Measurements from ENCODE around the gene ID3.
A peak's percentile ranks its signal among the peaks of the same experiment; 100 is the strongest.

The ID3 gene

GRCh38 chr1:23559985-23560741, 862 bp upstream of the ID3 start:
- no peak for TF ChIP-seq CTCF (IDR thresholded peaks at IDR 0.05; ENCODE audit: low read depth, low read length)
- peak overlapping the region; percentile 100 for H3K4me3 ChIP-seq (ENCODE audit: low read depth, low read length)
- no peak for DNase-seq (ENCODE audit: low read depth, low spot score)
- in situ Hi-C loops (cut with HindIII; ENCODE audit: low sequenced_read_pairs) = no loop called here

GRCh38 chr1:23558872-23559135, 497 bp downstream of the ID3 start:
- DNase-seq (ENCODE audit: low read depth, low spot score) = no peak
- in situ Hi-C loops (cut with HindIII; ENCODE audit: low sequenced_read_pairs) = no loop called here
- no peak for TF ChIP-seq CTCF (IDR thresholded peaks at IDR 0.05; ENCODE audit: low read depth, low read length)

DNA sequence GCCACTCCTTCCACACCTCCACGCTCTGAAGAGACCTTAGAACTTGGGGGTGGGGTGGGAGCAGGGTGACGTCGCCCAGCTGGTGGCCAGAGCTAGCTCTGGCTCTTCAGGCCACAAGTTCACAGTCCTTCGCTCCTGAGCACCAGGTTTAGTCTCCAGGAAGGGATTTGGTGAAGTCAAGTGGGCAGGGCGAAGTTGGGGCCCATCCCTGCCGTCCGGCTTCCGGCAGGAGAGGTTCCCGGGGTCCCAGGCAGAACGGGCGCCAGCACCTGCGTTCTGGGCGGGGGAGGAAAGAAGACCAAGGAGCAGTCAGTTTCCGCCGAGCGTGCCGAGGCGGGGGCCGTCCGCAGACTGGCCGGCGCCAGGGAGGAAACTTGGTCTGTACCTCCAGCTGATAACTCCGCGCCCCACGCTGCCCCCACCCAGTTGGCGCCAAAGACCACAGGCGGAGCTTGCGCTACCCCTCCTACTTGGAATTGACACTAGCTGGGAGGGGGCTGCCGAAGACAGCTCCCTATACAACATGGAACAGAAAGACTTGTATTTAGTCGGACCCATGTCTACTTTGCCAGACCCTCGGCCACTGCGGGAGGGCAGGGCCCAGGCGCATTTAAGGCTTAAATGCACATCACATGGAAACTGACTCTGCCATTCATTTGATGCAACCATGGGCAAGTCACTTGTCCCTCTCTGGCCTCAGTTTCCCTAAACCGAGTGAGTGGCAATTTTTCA, 995 bp downstream of the ID3 start:
- TF ChIP-seq CTCF (IDR thresholded peaks at IDR 0.05; ENCODE audit: low read depth, low read length) = no peak
- peak overlapping the region; percentile 100 for H3K4me3 ChIP-seq (ENCODE audit: low read depth, low read length)
- in situ Hi-C loops (cut with HindIII; ENCODE audit: low sequenced_read_pairs) = no loop called here
- DNase-seq (ENCODE audit: low read depth, low spot score) = peak; percentile 55

More at GRCh38 chr1:23558872-23559135, 497 bp downstream of the ID3 start:
- peak overlapping the region; percentile 100 for H3K4me3 ChIP-seq (ENCODE audit: low read depth, low read length)

- in situ Hi-C loops (cut with HindIII; ENCODE audit: low sequenced_read_pairs) = no loop called here
- DNase-seq (ENCODE audit: low read depth, low spot score) = peak; percentile 43
- H3K4me3 ChIP-seq (ENCODE audit: low read depth, low read length) = peak overlapping the region; percentile 100
- no peak for TF ChIP-seq CTCF (IDR thresholded peaks at IDR 0.05; ENCODE audit: low read depth, low read length)
These were observed 1.7 kb downstream of the ID3 start for GRCh38 chr1:23557471-23558124.

- H3K4me3 ChIP-seq (ENCODE audit: low read depth, low read length) = peak overlapping the region; percentile 100
- no peak for TF ChIP-seq CTCF (IDR thresholded peaks at IDR 0.05; ENCODE audit: low read depth, low read length)
- in situ Hi-C loops (cut with HindIII; ENCODE audit: low sequenced_read_pairs) = no loop called here
- DNase-seq (ENCODE audit: low read depth, low spot score) = peak; percentile 82
These were observed 2.4 kb downstream of the ID3 start for GRCh38 chr1:23556635-23557470.

GRCh38 chr1:23555986-23556634, 3.2 kb downstream of the ID3 start:
- in situ Hi-C loops (cut with HindIII; ENCODE audit: low sequenced_read_pairs) = no loop called here
- TF ChIP-seq CTCF (IDR thresholded peaks at IDR 0.05; ENCODE audit: low read depth, low read length) = no peak
- peak overlapping the region; percentile 8 for H3K4me3 ChIP-seq (ENCODE audit: low read depth, low read length)

More at GRCh38 chr1:23555986-23556634, 3.2 kb downstream of the ID3 start:
- DNase-seq (ENCODE audit: low read depth, low spot score) = peak; percentile 87

Data from astrocyte of the spinal cord (primary cell).